Measurements from ENCODE around the gene MICAL2.
A peak's percentile ranks its signal among the peaks of the same experiment; 100 is the strongest.

MICAL2 gene

DNA sequence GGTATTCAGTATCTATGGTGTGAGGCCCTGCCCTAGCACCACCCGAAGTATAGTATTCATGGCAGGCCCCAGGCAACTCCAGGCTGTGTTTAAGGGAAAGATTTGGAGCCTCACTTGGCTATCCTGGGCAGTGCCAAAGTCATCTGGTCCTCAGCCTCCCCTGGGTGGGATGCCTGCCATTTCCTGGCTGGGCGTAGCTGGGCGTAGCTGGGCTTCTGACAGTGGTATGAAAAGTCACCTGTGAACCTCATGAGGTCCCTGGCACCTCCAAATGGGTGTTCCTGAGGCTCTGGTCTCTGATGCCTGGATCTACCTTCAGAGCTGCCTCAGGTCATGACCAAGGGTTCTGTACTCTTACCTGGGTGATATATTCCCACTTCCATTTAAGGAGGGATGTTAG lies 154.0 kb downstream of the MICAL2 start:
- FAIRE-seq (no peak), DNase-seq (ENCODE audit: low spot score) (no peak)

- DNase-seq (ENCODE audit: low spot score) = no peak
- FAIRE-seq = no peak
These were observed 155.7 kb downstream of the MICAL2 start for GRCh38 chr11:12266132-12266531.

- FAIRE-seq (no peak), DNase-seq (ENCODE audit: low spot score) (no peak)
These were observed 156.6 kb downstream of the MICAL2 start for GRCh38 chr11:12266943-12267342.

DNA sequence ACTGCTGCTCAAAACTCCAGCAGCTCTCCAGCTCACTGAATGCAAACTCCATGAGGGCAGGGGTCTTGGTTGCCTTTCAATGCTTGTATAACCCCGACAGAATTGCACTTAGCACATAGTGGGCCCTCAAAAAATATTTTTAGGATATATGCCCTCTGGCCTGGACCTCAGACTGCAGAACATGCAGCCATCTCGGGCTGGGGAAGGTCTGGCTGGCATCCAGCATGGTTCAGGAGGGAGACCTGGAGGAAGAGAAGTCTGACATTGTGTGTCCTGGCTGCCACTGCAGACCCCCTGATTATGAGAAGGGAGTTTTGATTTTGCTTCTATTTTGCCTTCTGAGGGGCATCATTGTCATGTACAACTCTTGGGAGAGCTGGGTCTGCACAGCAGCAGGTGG lies 157.5 kb downstream of the MICAL2 start:
- no peak for FAIRE-seq
- no peak for DNase-seq (ENCODE audit: low spot score)

GRCh38 chr11:12269104-12269441 lies 158.7 kb downstream of the MICAL2 start:
- DNase-seq (ENCODE audit: low spot score) = no peak
- no peak for FAIRE-seq

DNA sequence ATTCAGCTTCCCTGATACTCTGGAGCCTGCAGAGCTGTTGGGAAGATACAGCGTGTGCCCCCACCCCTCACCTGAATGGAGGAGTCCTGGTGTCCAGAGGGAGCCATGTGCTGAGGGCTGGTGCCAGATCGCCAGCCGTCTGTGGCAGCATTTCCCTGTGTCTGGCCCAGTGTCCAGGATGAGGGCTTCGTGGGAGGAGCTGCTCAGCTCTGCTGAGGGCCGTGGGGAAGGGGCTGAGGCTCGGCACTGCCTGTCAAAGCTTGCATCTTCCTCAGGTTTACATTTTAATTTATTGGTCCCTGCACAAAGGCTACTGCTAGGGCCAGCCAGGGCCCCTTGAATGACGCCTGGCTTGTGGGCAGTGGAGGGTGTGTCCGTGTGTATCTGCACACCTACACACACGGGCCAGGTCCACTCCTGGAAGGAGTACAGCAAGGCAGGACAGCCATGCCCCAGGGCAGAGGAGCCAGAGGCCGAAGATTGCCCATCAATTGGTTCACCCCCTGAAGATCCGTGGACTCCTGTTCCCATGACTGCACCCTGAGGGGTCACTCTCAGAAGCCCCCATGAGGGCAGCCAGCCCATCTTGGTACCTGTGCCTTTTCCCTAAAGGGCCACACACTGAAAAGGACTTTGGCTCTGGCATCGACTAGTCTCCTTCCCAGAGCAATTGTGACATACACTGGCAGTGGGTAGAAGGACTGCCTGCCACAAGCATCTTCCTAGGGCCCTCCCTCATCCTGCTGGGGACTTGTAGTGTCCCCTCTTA lies 159.2 kb downstream of the MICAL2 start:
- no peak for FAIRE-seq
- no peak for DNase-seq (ENCODE audit: low spot score)

DNA sequence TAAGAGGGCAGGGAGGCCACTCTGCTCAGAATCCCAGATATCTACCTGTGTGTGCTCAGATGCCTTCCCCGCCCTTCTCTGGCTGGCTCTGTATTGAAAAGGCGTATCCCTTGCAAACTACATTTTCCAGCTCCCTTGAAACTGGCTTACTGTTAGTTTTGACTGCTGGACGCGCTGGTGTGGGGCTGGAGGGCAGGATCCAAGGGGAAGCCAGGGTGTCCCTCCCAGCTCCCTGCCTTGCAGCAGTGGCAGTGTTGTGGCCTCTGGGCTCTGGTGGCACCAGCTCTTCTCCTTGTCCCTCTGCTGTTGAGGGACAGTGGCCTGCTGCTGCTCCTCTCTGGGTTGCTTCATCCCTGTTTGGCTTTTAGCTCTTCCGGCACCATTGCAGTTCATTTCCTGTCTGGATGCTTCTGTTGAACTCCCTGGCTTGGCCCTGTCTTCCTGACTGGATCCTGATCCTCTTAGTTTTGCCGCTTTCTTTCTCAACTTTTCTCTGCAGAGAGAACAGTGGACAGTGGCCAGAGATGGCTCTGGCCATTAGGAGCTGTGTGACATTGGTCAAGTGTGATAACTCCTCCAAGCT lies 159.9 kb downstream of the MICAL2 start:
- DNase-seq (ENCODE audit: low spot score) (no peak), FAIRE-seq (no peak)

- no peak for DNase-seq (ENCODE audit: low spot score)
- FAIRE-seq = no peak
These were observed 160.4 kb downstream of the MICAL2 start for GRCh38 chr11:12270817-12271216.

GRCh38 chr11:12271241-12271640 lies 160.9 kb downstream of the MICAL2 start:
- FAIRE-seq = no peak

DNA sequence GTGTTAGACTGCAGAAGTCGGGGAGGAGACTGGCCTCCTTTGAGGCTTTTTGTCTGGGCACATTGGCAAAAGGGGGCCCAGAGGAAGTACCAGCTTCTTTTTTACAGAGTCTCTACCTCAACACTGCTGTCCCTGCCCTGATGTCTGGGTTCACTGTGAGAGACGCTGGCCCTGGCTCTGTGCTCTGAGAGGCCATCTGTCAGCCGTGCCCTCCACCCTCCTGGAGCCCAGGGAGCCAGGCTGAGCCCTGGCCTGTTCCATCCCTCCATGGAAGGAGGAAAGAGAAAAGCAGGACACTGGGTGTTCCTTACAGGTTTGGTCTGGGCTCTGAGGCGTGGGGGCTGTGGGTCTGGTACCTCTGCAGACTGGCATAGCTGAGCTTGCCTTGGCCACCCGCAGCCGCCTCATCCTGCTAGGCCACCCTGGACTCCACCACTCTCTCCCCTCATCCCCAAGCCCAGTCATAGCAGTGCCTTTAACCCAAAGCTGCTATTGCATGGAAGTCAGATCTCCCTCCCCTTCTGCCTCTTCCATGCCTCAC lies 161.5 kb downstream of the MICAL2 start:
- FAIRE-seq (no peak), DNase-seq (ENCODE audit: low spot score) (no peak)

More at GRCh38 chr11:12271241-12271640, 160.9 kb downstream of the MICAL2 start:
- no peak for DNase-seq (ENCODE audit: low spot score)

DNA sequence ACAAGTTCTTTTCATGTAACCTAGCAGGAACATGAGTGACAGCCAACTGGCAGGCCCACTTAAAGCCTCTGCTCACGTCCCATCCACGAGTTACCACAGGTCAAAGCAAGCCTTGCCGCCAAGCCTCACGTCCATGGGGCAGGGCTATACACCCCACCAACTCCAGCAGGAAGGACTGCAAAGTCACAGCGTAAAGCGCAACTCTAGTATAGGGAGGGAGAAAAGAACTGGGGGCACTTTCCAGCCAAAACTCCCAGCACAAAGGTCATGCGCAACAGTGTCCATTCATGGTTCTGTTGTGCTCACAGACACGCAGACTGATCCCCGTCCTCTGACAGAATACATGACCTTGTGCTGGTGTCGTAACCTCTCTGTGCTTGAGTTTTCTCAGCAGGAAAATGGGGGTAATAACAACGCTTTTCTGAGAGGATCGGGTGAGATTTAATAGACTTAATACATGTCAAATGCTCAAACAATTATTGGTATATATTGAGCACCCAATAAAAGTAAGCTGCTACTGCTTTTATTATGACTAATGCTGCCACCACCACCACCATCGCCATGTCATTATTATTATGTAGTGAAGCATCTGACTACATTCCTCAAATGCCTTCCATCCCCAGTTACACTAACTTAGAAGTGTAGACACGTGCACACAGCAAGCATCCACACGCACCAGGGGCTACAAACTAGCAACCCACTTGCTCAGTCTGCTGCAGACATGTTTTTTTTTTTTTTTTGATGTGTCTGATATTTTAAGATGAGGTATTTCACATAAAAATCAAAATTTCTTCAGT lies 162.6 kb downstream of the MICAL2 start:
- FAIRE-seq (no peak), DNase-seq (ENCODE audit: low spot score) (peak; percentile 50)

DNA sequence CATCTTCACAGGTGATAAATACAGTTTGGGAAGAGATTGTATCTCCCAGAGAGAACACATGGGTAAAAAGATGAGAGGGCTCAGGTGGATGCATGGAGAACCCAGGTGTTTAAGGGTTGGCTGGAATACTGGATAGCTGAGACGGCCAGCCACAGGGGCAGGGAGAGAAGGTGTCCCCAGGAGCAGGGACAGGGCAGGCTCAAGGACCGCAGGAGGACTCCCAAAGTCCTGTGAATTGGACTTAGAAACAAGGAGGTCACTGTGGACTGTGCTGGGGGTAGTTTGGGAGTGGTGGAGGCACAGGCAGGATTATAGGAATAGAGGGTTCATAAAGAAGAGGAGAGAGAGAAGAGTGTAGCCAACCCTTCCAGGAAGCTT lies 163.2 kb downstream of the MICAL2 start:
- FAIRE-seq = no peak

GRCh38 chr11:12274056-12274455 lies 163.7 kb downstream of the MICAL2 start:
- FAIRE-seq = no peak
- no peak for DNase-seq (ENCODE audit: low spot score)

More for the DNA sequence above, 163.2 kb downstream of the MICAL2 start:
- no peak for DNase-seq (ENCODE audit: low spot score)

DNA sequence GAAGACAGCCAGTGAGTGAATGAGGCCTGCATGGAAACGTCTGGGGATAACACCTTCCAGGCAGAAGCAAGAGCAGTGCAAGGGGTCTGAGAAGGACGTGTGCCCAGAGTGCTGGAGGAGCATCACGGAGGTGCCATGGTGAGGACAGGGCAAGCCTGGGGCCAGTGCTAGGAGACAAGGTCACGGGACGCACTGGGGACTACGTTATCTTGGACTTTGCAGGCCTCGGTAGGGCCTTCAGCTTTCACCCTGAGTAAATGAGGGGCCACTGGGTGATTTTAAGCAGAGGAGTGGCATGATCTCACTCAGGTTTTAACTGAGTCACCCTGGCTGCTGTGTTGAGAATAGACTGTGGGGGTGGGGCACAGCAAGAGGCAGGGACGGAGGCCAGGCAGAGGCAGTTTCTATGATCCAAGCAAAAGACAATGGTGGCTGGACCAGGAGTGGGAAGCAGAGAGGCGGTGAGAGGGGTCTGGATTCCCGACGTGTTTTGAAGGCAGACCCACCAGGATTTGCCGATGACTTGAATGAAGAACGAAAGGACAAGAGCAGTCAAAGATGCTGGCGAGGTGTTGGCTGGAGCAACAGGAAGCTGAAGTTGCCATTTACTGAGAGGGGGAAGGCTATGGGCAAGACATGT lies 164.3 kb downstream of the MICAL2 start:
- DNase-seq (ENCODE audit: low spot score) = no peak
- FAIRE-seq = no peak

- FAIRE-seq (no peak), DNase-seq (ENCODE audit: low spot score) (no peak)
These were observed 165.4 kb downstream of the MICAL2 start for GRCh38 chr11:12275818-12276217.

GRCh38 chr11:12276356-12276755 lies 166.0 kb downstream of the MICAL2 start:
- FAIRE-seq = no peak
- DNase-seq (ENCODE audit: low spot score) = no peak

DNA sequence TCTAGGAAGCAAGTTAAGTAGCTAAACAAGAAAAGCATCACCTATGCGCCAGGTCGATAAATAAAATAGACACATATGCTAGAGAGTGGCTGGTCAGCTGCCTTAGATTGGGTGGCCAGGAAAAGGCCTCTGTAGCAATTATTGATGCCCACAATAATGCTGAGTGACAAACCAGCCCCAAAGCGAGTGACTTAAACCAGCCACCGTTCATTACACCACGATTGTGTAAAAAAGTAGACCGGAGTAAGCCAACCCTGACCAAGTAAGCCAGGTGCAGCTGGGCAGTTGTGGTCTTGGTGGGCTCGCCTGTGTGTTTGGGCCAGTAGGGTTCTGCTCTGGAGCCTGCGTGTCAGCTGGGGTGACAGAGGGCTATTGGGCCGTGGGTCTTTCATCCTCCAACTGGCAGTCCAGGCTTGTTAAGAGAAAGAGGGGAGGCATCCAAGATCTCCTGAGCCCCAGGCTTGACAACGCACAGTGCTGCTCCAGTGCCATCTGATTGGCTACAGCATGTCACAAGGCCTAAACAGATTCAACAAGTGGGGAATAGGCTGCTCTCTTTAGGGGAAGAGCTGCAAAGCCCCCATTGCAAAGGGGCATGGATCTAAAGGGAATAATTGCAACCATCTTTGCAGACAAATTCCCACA lies 166.6 kb downstream of the MICAL2 start:
- FAIRE-seq (no peak), DNase-seq (ENCODE audit: low spot score) (no peak)

GRCh38 chr11:12278766-12279671 lies 168.6 kb downstream of the MICAL2 start:
- DNase-seq (ENCODE audit: low spot score) (no peak), FAIRE-seq (no peak)

DNA sequence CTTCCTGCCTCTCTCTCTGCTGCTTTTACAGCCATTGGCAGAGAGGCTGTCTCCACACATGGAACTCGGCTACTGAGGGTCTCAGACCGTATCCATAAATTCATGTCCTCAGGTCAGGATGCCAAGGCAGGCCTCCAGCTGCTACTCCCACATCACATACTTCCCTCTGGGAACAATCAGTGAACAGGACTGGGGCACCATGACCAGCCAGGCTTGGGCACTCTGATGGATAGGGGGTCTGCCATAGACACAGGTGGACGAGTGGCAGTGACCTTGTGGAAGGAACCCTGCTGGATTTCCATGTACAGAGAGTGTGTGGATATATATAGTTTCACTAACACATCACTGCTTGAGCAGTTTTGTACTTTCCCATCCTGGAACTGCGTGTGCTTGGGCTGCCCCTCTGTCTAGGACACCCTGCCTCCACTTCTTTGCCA lies 169.3 kb downstream of the MICAL2 start:
- FAIRE-seq (no peak), DNase-seq (ENCODE audit: low spot score) (no peak)

DNA sequence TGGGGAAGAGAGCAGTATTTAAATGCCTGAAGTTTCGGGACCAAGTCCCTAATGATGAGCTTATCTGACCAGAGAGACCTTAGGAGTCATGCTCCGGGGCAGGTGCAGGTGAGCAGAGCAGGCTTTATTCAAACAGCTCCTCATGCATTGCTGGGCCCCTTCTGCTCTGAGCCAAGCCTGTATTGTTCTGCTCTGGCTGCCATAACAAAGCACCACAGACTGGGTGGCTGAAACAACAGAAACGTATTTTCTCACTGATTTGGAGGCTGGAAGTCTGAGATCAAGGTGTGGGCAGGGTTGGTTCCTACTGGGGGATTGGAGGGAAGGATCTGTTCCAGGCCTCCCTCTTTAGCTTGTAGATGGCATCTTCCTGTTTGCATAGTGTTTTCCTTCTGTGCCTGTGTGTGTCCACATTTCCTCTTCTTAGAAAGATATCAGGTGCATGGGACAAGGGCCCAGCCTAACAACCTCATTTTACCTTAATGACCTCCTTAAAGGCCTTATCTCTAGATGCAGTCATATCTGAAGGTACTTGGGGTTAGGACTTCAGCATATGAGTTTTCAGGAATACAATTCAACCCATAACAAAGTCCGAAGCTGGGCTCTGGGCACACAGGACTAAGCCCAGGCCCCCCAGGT lies 169.9 kb downstream of the MICAL2 start:
- DNase-seq (ENCODE audit: low spot score) (no peak), FAIRE-seq (no peak)

Measured in RCC 7860 (cell line).